Uterus (tissue), 2 donors: ENCODE measurements around the gene TMEM267.

Experiments used
- CTCF ChIP-seq, 4 experiments: fragments of 200-600 bp in 2 of 4; fragments of 450-650 bp in 2 of 4; sonication (generic) in 2 of 4; IDR thresholded peaks; one replicate each; pipeline ENCODE4 v1.5.1; 2016 to 2019; ENCODE audit warnings: antibody characterized with exemption in 4 of 4, mild to moderate bottlenecking in 2 of 4, moderate library complexity in 1 of 4
- POLR2A ChIP-seq, 2 donors: fragments of 450-650 bp; IDR thresholded peaks; one replicate each; pipeline ENCODE4 v1.6.1; 2016; ENCODE audit warnings: antibody characterized with exemption in 2 of 2, mild to moderate bottlenecking in 1 of 2, moderate library complexity in 1 of 2

GRCh38 chr5:43514025-43514424 lies 30.4 kb upstream of the TMEM267 start:
- TF ChIP-seq CTCF (IDR thresholded peaks at IDR 0.05) (no peak), POLR2A (IDR thresholded peaks at IDR 0.05) (no peak)
